Stimulated activated CD8-positive, alpha-beta memory T cell treated with anti-CD3 and anti-CD28 coated beads, Interleukin-4, amount 100 ng/mL, for 24 hours (primary cell): Measurements from ENCODE around the gene STT3B.

ENCODE experiments used
- DNase-seq: peaks from one replicate; pipeline ENCODE4 v3.0.0-alpha.2; 2020; ENCODE audit warnings: low read depth

STT3B gene

GRCh38 chr3:31552103-31552502 lies 19.4 kb downstream of the STT3B start:
- no peak for DNase-seq

- DNase-seq: no peak
Measured at GRCh38 chr3:31553258-31553657, 20.5 kb downstream of the STT3B start.

- DNase-seq: no peak
Measured at GRCh38 chr3:31555204-31555603, 22.5 kb downstream of the STT3B start.

- DNase-seq: no peak
Measured at GRCh38 chr3:31559872-31560534, 27.3 kb downstream of the STT3B start.

- DNase-seq: no peak
Measured at GRCh38 chr3:31561891-31562290, 29.2 kb downstream of the STT3B start.

GRCh38 chr3:31562525-31562924 lies 29.8 kb downstream of the STT3B start:
- peak; percentile 9 for DNase-seq

GRCh38 chr3:31565288-31565687 lies 32.6 kb downstream of the STT3B start:
- DNase-seq: no peak

- peak; percentile 8 for DNase-seq
Measured at GRCh38 chr3:31567036-31567435, 34.3 kb downstream of the STT3B start.

- DNase-seq: no peak
Measured at GRCh38 chr3:31568649-31569048, 35.9 kb downstream of the STT3B start.

GRCh38 chr3:31571325-31571724 lies 38.6 kb downstream of the STT3B start:
- no peak for DNase-seq

GRCh38 chr3:31572236-31573004 lies 39.7 kb downstream of the STT3B start:
- no peak for DNase-seq

GRCh38 chr3:31573036-31573779 lies 40.5 kb downstream of the STT3B start:
- DNase-seq: no peak

- DNase-seq: no peak
Measured at GRCh38 chr3:31575448-31575847, 42.7 kb downstream of the STT3B start.

GRCh38 chr3:31576521-31576920 lies 43.8 kb downstream of the STT3B start:
- no peak for DNase-seq

- no peak for DNase-seq
Measured at GRCh38 chr3:31577232-31577631, 44.5 kb downstream of the STT3B start.

GRCh38 chr3:31579828-31580227 lies 47.1 kb downstream of the STT3B start:
- DNase-seq: no peak

- DNase-seq: no peak
Measured at GRCh38 chr3:31580645-31581044, 47.9 kb downstream of the STT3B start.

- no peak for DNase-seq
Measured at GRCh38 chr3:31581660-31582059, 48.9 kb downstream of the STT3B start.

GRCh38 chr3:31589228-31589627 lies 56.5 kb downstream of the STT3B start:
- DNase-seq: no peak

GRCh38 chr3:31590650-31591049 lies 57.9 kb downstream of the STT3B start:
- DNase-seq: no peak

GRCh38 chr3:31592764-31593163 lies 60.0 kb downstream of the STT3B start:
- DNase-seq: no peak

GRCh38 chr3:31596176-31596575 lies 63.5 kb downstream of the STT3B start:
- no peak for DNase-seq

GRCh38 chr3:31600431-31600830 lies 67.7 kb downstream of the STT3B start:
- DNase-seq: no peak
